Neural progenitor cell (in vitro differentiated cells): ENCODE measurements around the gene OPALIN.

Experiments
- EZH2 ChIP-seq: fragments of 200-600 bp; sonication (generic); IDR thresholded peaks from 2 replicates; pipeline ENCODE4 v1.6.1; 2017; ENCODE audit warnings: antibody characterized with exemption, mild to moderate bottlenecking, moderate library complexity
- EZH2phosphoT487 ChIP-seq: fragments of 200-600 bp; sonication (generic); IDR thresholded peaks from 2 replicates; pipeline ENCODE4 v1.6.1; 2017; ENCODE audit warnings: antibody characterized with exemption
- TF ChIP-seq, protein P1 (sequence below): fragments of 200-600 bp; sonication (generic); IDR thresholded peaks from 2 replicates; pipeline ENCODE4 v1.5.1; 2017; ENCODE audit warnings: antibody characterized with exemption, mild to moderate bottlenecking

DNA sequence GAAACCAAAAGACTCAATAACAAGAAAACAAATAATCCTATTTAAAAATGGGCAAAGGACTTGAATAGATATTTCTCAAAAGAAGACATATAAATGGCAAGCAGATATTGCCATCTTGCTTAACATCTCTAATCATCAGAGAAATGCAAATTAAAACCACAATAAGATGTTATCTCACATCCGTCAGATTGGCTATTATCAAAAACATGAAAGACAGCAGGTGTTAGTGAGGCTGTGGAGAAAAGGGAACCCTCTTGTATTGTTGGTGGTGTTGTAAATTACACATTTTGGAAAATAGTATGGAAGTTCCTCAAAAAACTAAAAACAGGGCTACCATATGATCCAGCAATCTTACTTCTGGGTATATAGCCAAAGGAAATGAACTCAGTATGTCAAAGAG is 25.7 kb downstream of the OPALIN start:
- TF ChIP-seq EZH2 (no peak), EZH2phosphoT487 (no peak)
- TF ChIP-seq, protein P1, sequence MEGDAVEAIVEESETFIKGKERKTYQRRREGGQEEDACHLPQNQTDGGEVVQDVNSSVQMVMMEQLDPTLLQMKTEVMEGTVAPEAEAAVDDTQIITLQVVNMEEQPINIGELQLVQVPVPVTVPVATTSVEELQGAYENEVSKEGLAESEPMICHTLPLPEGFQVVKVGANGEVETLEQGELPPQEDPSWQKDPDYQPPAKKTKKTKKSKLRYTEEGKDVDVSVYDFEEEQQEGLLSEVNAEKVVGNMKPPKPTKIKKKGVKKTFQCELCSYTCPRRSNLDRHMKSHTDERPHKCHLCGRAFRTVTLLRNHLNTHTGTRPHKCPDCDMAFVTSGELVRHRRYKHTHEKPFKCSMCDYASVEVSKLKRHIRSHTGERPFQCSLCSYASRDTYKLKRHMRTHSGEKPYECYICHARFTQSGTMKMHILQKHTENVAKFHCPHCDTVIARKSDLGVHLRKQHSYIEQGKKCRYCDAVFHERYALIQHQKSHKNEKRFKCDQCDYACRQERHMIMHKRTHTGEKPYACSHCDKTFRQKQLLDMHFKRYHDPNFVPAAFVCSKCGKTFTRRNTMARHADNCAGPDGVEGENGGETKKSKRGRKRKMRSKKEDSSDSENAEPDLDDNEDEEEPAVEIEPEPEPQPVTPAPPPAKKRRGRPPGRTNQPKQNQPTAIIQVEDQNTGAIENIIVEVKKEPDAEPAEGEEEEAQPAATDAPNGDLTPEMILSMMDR: no peak
